Body of pancreas (tissue), 4 donors: ENCODE measurements around the gene RBL1. TPM values are rescaled to one million over a fixed set of nuclear protein-coding genes. Genes with fewer than 3 reads are reported as not detected.
A peak's percentile ranks its signal among the peaks of the same experiment; 100 is the strongest.

Experiments used
- ATAC-seq: fragments of 150-250 bp; one replicate; pipeline ENCODE4 v1.9.1; 2016
- DNase-seq, 4 donors: peaks; one replicate each; pipeline ENCODE4 v3.0.0-alpha.2; 2019
- H3K27ac ChIP-seq, 4 donors: fragments of 200-600 bp; sonication (generic); 1 replicate in 3 of 4; 2 replicates in 1 of 4; pipeline versions ENCODE4 v1.5.1 to v1.6.1; 2016 to 2019; ENCODE audit warnings: mild to moderate bottlenecking in 1 of 4, mixed read lengths in 1 of 4, moderate library complexity in 1 of 4
- H3K27me3 ChIP-seq, 2 donors: fragments of 200-600 bp; sonication (generic); one replicate each; pipeline ENCODE4 v1.6.0; 2016; ENCODE audit warnings: mild to moderate bottlenecking in 1 of 2
- H3K36me3 ChIP-seq, 2 donors: fragments of 200-600 bp; sonication (generic); replicated peaks in 1 of 2; 2 replicates each; pipeline ENCODE4 v1.5.1; 2016; ENCODE audit warnings: low read depth in 2 of 2; ENCODE audit not compliant: insufficient read depth in 1 of 2
- H3K4me1 ChIP-seq: fragments of 200-600 bp; sonication (generic); one replicate; pipeline ENCODE4 v1.6.0; 2016
- H3K4me3 ChIP-seq, 2 donors: fragments of 200-600 bp; sonication (generic); 1 replicate in 1 of 2; 2 replicates in 1 of 2; pipeline ENCODE4 v1.5.1; 2016 to 2019
- H3K9me3 ChIP-seq, 3 donors: fragments of 200-600 bp; sonication (generic); 1 replicate in 2 of 3; 2 replicates in 1 of 3; pipeline ENCODE4 v1.5.1; 2016
- POLR2A ChIP-seq, 3 donors: fragments of 450-650 bp; IDR thresholded peaks; one replicate each; pipeline ENCODE4 v1.6.1; 2016; ENCODE audit warnings: antibody characterized with exemption in 3 of 3, mild to moderate bottlenecking in 2 of 3
- WGBS, 2 donors: methylation state at CpG; one replicate each; pipeline ENCODE4 v1.1.5; 2017; 5-methylcytosine and 5-hydroxymethylcytosine counted together
- intact Hi-C: fragments of 100-400 bp; cut with DNase I; formaldehyde crosslinking; loops from one replicate; pipeline ENCODE4 v1.15.1; 2023
- total RNA-seq, 2 donors: library from RNA; depleted of rRNA; stranded (reverse); fragments of >200 nt; gene quantifications; one replicate each; pipeline ENCODE4 v1.1.0, GENCODE V29; 2016
- TF ChIP-seq, protein P1 (sequence below), 7 experiments: fragments of 450-650 bp in 4 of 7; fragments of 200-600 bp in 3 of 7; sonication (generic) in 3 of 7; IDR thresholded peaks; one replicate each; pipeline ENCODE4 v1.5.1; 2016 to 2019; ENCODE audit warnings: antibody characterized with exemption in 7 of 7

The RBL1 gene
- total RNA-seq, 2 donors from 2014 or later = 4.4 to 11.9 TPM

DNA sequence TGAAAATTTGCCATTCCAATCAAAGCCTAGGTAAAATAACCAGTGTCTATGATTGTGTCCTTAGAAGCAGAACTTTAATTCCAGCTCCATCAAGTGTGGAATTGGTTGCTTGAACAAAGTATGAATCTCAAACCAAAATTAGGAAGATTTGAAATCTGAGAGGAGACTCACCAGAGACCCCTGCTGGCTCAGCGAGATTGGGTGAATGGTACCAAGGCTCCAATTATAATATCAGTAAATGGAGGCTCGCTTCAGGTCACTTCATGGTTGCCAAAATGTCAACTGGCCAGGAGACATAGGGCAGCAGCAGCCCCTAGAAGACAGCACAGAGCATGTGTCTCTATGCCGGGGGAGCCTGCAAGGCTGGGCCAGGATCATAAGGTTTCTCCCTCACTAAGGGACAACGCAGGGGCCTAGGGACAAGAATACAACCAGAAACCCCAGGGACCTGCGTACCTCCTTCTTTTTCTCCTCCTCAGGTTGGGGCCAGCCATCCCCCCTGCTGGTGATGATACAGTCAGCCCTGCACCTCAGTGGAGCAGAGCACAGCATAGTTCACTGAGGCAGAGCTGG, 14.0 kb downstream of the RBL1 start:
- no peaks in the 10 kb centered on the region for H3K4me1 ChIP-seq
- no peaks in the 10 kb centered on the region for H3K9me3 ChIP-seq
- intact Hi-C loops = no loop called here
- no peak for DNase-seq
- H3K27me3 ChIP-seq = no peaks in the 10 kb centered on the region
- 88 to 91% methylated on average over 5 of the region's 5 CpGs for WGBS, 2 donors
- H3K27ac ChIP-seq = no peak overlapping the region
- no peaks in the 10 kb centered on the region for H3K36me3 ChIP-seq
- no peak for TF ChIP-seq POLR2A (IDR thresholded peaks at IDR 0.05)
- TF ChIP-seq, protein P1, sequence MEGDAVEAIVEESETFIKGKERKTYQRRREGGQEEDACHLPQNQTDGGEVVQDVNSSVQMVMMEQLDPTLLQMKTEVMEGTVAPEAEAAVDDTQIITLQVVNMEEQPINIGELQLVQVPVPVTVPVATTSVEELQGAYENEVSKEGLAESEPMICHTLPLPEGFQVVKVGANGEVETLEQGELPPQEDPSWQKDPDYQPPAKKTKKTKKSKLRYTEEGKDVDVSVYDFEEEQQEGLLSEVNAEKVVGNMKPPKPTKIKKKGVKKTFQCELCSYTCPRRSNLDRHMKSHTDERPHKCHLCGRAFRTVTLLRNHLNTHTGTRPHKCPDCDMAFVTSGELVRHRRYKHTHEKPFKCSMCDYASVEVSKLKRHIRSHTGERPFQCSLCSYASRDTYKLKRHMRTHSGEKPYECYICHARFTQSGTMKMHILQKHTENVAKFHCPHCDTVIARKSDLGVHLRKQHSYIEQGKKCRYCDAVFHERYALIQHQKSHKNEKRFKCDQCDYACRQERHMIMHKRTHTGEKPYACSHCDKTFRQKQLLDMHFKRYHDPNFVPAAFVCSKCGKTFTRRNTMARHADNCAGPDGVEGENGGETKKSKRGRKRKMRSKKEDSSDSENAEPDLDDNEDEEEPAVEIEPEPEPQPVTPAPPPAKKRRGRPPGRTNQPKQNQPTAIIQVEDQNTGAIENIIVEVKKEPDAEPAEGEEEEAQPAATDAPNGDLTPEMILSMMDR (IDR thresholded peaks at IDR 0.05) = peak in 2 of 7 experiments; percentile 12 to 22
- no peak overlapping the region for H3K4me3 ChIP-seq
- ATAC-seq = no peak

DNA sequence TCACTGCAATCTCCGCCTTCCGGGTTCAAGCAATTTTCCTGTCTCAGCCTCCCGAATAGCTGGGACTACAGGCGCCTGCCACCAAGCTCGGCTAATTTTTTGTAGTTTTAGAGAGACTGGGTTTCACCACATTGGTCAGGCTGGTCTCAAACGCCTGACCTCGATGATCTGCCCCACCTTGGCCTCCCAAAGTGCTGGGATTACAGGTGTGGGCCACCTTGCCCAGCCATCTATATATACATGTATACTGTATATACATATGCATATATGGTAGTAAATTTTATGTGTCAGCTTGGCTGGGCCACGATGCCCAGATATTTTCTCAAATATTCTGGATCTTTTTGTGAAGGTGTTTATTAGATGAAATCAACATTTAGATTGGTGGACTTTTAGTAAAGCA, 18.8 kb downstream of the RBL1 start:
- TF ChIP-seq, protein P1 (IDR thresholded peaks at IDR 0.05) = no peak
- no peak for TF ChIP-seq POLR2A (IDR thresholded peaks at IDR 0.05)
- WGBS, 2 donors = 95 to 98% methylated on average over 8 of the region's 8 CpGs

DNA sequence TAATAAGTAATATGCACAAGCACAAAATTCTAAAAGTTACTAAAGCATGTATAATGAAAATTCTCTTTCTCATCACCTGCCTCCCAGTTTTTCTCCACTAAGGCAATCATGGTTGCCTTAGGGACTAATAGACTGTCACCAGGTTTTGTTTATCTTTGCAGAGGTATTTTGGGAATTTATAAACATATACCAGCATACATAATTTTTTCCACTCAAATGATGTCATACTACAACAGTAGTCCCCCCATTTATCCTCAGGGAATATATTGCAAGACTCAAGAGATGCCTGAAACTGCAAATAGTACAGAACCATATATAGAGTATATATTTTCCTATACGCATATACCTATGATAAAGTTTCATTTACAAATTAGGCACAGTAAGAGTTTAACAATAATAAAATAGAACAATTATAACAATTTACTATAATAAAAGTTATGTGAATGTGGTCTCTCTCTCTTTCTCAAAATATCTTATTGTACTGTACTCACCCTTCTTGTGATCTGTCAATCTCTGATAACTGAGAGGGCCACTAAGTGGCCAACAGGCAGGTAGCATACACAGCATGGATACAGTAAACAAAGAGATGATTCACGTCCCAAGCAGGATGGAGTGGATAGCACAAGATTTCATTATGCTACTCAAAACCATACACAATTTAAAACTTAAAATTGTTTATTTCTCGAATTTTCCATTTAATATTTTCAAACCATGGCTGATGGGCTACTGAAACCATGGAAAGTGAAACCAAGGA, 19.7 kb downstream of the RBL1 start:
- no peaks in the 10 kb centered on the region for H3K9me3 ChIP-seq
- ATAC-seq (no peak), DNase-seq (no peak)
- 87 to 88% methylated on average over 3 of the region's 3 CpGs for WGBS, 2 donors
- no peak for TF ChIP-seq POLR2A (IDR thresholded peaks at IDR 0.05)
- TF ChIP-seq, protein P1 (IDR thresholded peaks at IDR 0.05) = no peak
- H3K27me3 ChIP-seq = no peaks in the 10 kb centered on the region
- H3K4me3 ChIP-seq = no peak overlapping the region
- no peaks in the 10 kb centered on the region for H3K36me3 ChIP-seq
- intact Hi-C loops = no loop called here
- H3K4me1 ChIP-seq = no peaks in the 10 kb centered on the region
- no peak overlapping the region for H3K27ac ChIP-seq

More for the DNA sequence above, 18.8 kb downstream of the RBL1 start:
- Histone ChIP-seq H3K27ac (no peak overlapping the region), H3K9me3 (no peaks in the 10 kb centered on the region), H3K4me3 (no peak overlapping the region), H3K27me3 (no peaks in the 10 kb centered on the region), H3K4me1 (no peaks in the 10 kb centered on the region), H3K36me3 (no peaks in the 10 kb centered on the region)
- ATAC-seq (no peak), DNase-seq (no peak)
- intact Hi-C loops = no loop called here

DNA sequence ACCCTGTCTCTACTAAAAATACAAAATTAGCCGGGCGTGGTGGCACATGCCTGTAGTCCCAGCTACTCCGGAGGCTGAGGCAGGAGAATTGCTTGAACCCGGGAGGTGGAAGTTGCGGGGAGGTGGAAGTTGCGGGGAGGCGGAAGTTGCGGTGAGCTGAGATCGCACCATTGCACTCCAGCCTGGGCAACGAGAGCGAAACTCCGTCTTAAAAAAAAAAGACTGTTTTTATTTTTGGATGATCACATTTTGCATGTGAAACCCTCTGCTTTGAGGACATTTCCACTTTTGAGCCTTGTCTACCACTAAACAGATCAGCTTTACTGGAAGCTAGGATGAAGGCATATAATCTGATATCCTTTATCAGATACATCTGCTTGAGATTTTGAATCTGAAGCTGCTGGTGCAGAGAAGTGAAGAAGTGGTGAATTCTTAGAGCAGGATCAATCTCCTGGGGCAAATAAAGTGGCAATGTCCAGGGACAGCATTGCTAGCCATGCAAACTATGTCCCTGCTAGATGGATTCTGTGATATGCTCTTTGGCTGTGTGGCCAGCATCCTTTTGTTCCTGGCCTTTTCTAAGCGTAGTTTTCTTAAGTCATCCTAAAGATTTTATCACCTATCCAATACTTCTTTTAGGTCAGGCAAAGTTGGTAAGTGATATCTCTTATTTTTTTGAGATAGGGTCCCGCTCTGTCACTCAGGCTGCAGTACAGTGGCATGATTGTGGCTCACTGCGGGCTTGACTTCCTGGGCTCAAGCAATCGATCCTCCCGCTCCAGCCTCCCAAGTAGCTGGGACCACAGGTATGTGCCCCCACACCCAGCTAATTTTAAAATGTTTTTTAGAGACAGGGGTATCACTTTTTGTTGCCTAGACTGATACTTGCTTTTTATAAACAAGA, 23.3 kb downstream of the RBL1 start:
- WGBS, 2 donors = 91% methylated on average over 17 of the region's 17 CpGs
- no peaks in the 10 kb centered on the region for H3K9me3 ChIP-seq

More for the DNA sequence above, 23.3 kb downstream of the RBL1 start:
- TF ChIP-seq, protein P1 (IDR thresholded peaks at IDR 0.05) = no peak
- TF ChIP-seq POLR2A (IDR thresholded peaks at IDR 0.05) = no peak
- Histone ChIP-seq H3K27ac (no peak overlapping the region), H3K36me3 (no peaks in the 10 kb centered on the region), H3K4me3 (no peak overlapping the region), H3K27me3 (no peaks in the 10 kb centered on the region), H3K4me1 (no peaks in the 10 kb centered on the region)
- ATAC-seq (no peak), DNase-seq (no peak)
- intact Hi-C loops = no loop called here
